GM21360 (cell line): Measurements from ENCODE around the gene FKBP9.
"Not testable (repeated sequence)": the region's sequence is repeated elsewhere in the genome, so short reads cannot be mapped to it uniquely, and the experiment has no call there.

ENCODE experiments used
- ATAC-seq: cut with Tn5 transposase; IDR thresholded peaks from one replicate; pipeline ENCODE4 v1.9.1; 2021; ENCODE audit warnings: mild to moderate bottlenecking, moderate library complexity; ENCODE audit not compliant: unreplicated experiment

FKBP9 gene

DNA sequence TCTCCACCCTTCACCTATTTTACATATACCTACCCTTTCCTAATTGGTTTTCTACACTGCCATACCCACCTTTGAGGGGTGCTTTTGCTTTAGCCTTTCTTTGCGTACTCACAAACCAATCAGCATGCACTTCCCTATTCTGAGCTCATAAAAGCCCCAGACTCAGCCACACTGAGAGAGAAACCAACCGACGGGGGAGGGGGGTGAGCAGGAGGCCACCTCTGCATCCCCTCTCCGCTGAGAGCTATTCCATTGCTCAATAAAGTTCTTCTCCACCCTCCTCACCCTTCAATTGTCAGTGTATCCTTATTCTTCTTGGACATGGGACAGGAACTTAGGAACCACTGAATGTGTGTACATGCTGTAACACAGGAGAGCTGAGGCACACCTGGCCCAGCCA lies 9.0 kb upstream of the FKBP9 start:
- no peak for ATAC-seq

DNA sequence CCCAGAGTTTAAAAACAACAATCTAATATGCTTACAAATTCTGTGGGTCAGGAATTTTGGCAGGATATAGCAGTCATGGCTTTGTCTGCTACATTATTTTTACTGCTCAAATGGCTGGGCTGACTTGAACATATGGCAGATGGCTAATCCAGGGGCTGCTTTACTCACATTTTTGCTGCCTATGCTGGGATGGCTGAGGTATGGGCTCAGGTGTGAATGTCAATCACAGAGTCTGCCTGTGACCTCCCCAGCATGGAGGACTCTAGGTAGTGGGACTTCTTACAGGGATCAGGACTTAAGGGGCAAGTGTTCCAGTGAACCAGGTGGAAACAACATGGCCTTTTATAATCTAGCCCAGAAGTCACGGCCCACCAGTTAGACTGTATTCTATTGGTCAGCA lies 4.4 kb upstream of the FKBP9 start:
- no peak for ATAC-seq

DNA sequence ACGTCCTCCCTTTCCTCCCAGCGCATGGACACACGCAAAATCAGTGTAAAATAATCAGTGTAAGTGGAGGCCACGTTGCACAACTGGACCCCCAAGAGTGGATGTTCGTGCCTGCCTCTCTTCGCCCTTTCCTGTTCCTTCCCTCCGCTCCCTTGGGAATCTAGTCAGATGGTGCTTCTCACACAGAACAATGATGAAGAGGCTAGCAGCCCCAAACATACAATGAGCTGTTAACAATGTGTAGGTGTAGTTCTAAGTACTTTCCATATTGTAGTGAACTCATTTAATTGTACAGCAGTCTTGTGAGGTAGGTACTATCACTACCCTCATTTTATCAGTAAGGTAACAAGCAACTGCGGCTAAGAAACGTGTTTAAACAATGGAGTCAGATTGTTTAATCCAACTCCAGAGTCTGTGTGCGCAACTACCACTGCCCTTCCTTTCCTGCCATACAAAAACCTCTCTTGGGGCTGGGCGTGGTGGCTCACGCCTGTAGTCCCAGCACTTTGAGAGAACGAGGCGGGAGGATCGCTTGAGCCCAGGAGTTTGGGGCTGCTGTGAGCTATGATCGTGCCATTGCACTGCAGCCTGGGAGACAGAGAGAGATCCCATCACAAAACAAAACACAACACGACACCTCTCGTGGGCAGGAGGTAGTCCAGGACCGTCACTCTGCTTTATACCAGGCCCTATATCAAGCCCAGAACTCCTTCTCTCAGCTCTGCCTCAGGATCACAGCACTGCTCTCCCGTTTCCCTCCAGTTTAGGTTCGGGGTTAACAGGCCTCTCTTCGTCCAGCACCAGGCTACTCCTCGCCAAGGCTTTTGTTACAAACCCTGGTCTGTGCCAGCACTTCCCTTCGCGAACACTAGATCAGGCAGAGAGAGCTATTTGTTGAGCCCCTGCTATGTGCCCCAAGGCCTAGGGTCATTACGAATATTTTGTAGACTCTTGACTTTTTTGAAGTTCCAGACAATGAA lies 1.1 kb downstream of the FKBP9 start:
- ATAC-seq: no peak

DNA sequence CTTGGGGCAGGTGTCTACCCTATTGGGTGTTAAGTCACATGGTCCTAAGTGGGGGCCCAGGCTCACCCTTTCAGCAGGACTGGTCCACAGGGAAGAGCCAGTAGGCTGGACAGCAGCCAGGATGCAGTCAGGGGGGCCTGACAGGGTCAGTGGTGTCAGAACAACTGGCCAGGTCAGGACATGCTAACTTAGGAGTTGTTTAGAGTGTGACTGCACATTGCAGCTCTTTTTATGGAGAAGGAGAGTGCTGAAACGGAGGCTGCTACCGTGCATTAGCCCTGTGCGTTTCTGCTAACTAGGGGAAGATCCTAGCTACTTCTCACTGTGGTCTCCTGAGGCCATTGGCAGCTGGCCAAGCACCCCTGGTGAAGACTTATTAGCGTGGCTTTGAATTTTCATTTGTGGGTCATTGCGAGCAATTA lies 6.7 kb downstream of the FKBP9 start:
- ATAC-seq: not testable (repeated sequence)

DNA sequence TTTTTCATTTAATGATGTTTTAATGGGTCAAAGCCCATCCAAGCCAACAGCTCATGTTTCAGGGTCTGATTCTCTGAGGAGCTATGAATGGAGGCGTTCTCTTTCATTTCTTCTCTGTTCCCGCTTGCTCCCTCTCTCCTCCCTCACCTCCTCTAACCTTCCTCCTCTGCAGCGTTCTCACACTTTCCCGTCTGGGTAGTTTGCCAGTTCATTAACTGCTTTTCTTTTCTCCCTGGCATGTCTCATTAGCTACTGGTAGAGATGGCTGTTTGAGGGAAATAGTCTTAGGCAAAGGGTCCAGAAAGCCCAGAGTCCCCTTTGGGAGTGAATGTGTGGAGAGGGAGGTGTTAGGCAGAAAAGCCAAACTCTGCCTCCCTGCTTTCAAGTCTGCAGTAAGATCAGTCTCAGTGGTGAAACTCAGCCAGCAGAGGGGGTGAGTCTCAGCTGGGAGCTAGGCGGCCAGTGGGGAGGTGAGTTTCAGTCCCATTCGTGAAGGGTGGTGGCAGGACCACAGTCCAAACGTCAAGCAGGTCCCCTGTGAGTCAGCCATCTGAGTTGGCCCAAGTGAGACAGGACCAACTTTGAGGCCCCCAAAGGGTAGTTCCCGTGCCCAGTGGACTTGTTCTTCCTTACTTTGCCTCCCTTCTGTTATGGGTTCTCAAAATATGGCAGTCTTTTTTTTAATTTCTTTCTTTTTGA lies 7.4 kb downstream of the FKBP9 start:
- ATAC-seq: peak; percentile 92

DNA sequence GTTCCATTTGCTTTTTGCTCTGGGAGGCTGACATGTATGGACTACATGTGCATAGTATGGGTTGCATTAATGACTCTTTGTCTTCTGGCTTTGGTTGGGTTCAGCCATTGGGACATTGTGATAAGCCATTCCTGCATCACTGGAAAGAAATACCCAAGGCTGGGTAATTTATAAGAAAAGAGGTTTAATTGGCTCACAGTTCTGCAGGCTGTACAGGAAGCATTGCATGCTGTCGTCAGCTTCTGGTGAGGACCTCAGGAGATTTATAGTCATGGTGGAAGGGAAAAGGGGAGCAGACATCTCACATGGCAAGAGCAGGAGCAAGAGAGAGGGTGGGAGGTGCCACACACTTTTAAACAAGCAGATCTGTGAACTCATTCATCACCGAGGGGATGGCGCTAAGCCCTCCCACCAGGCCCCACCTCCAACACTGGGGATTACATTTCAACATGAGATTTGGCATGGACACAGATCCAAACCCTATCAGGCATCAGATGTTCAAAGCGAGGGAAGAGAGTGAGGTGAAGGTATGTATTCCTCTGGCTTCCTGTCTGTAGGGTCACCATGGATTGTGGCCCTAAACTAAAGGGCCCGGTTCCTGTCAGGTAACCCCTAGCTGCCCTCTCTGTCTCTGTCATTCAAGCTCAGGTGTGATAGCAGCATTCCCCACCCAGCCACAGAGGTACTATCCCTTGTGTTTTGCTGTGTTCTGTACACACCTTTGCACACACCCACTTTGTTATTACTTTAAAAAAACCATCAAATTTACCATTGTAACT lies 9.4 kb downstream of the FKBP9 start:
- ATAC-seq: not testable (repeated sequence)

DNA sequence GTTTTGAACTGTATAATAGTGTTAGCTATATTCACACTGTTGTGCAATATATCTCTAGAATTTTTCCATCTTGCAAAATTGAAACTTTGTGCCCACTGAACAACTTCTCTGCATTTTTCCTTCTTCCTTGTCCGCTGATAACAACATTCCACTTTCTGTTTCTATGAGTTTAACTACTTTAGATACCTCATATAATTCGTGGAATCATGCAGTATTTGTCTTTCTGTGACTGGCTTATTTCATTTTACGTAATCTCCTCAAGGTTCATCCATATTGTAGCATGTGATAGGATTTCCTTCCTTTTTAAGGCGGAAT lies 10.0 kb downstream of the FKBP9 start:
- not testable (repeated sequence) for ATAC-seq

DNA sequence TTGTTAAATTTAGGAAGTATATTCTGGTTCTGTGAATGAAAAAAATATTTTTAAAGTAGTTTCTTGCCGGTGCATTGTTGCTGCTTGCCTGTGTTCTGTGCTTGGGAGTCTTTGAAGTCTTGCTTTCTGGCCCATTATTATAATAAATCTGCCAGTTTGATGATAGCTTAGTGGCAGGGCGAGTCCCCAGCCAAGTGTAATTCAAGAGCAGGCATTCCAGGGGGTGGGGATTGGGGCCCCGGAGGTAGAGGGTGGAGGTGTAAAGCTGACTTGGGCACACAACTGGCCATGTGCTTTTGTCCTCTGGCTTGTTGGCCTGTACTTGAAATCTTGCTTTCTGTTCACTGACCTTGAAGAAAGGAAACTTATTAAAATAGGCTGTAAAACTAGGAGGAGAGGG lies 14.7 kb downstream of the FKBP9 start:
- ATAC-seq: not testable (repeated sequence)

DNA sequence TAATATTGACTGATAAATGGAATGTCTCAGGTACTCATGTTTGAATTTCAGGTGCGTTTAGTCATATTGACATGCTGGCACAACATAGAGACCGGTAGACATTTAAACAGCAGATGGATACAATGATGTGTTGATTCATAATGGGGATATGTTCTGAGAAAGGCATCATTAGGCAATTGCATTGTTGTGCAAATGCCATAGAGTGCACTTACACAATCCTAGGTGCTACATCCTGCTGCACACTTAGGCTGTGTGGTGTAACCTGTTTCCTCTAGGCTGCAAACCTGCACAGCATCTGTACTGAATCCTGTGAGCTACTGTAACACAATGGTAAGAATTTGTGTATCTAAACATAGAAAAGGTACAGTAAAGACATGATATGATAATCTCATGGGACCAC lies 19.9 kb downstream of the FKBP9 start:
- not testable (repeated sequence) for ATAC-seq

DNA sequence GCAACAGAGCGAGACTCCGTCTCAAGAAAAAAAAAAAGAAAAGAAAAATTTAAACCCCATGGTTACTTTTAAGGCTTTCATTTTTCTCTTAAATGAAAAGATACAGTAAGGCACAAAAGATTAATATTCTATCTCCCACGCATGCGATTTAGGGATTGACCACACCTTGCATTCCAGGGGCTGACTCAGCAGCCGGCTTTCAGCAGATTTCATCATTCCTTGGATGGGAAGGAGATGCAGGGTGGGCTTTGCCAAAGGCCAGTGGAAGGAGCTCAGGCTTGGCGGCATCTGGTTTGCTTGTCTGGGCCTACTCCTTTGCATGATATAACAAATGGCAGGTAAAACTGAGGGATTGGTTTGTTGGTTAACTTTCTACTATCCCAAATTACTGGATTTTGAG lies 22.0 kb downstream of the FKBP9 start:
- ATAC-seq: not testable (repeated sequence)

DNA sequence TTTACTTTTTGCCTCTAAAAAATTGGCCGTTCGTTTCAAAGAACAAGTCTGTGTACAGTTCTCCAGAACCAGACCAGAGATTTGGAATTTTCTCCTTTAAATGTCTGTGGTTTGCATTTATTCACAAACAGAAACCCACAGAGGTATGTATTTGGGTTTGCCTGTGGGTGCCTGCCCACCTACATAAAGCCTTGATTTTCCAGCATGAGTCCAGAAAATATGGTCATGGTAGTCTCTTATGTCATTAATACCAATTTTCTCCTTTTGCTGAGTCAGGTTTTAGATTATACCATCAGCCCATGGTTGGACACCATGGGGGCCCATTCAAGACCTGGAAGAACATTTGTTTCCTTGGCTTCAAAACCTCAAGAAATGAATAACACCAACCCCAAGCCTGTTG lies 22.7 kb downstream of the FKBP9 start:
- ATAC-seq: not testable (repeated sequence)

DNA sequence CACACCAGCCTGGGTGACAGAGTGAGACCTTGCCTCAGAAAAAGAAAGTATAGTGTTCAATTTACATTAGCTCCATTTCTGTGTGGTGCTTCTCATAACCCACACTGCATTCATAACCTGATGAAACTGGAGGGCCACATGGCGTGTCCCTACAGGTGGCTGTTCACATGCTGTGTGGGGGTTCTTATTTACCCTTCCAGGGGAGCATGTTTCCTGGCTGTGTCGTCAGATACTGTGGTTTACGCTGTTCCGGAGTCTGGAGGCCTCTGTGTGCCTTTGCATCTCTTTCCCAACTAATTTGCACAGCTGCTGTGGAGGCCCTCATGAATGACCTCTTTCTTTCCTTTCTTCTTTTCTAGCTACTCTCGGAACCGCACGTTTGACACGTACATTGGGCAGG lies 30.9 kb downstream of the FKBP9 start:
- peak; percentile 85 for ATAC-seq

DNA sequence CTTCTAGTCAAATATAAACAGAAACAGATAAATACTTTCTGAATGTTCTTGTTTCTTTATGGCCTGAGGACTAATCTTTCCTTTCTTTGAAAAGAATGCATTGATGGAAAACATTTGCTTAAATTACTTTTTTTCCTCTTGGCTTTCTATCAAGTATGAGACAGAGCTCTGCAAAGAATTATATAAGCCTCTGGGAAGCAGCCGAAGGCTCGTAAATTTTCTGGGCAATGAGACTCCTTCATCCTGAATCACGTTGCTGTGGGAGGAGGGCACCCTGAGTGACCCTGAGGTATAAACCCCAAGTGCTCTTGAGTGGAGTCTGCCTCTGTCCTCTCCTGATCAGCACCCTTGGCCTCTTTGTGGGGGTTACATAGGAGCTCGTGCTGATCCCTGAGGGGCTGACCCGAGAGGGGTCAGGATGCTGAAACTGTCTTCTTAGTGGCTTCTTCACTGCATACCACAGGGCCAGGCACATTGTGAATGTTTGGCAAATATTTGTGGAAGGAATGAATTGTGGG lies 33.9 kb downstream of the FKBP9 start:
- not testable (repeated sequence) for ATAC-seq

DNA sequence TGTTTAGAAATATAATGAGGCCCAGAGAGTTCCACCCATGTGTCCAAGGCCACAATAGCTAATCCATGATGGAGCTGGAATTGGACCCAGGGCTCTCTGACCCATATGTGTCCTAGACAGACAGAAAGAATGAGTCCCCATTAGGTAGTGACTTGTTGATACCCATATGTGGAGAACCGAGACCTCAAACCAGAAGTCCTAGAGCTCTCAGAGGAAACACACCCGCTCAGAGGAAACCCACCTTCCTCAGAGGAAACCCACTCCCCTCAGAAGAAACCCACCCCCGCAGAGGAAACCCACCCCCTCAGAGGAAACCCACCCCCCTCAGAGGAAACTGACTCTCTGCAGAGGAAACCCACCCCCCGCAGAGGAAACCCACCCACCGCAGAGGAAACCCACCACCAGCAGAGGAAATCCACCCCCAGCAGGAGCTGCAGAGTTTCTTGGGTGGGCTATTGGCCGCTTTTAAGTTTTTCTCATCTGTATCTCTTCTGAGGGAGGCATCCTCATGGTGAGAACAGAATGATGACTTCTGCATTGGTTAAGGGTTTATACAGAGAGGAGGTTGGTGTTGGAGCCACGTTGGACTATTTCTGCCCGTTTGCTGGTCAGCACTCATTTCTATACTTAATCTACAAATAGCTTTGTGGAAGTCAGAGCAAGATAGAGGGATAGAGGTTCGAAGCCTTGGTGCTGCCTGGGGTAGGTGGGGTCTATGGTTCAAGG lies 34.9 kb downstream of the FKBP9 start:
- ATAC-seq: not testable (repeated sequence)

DNA sequence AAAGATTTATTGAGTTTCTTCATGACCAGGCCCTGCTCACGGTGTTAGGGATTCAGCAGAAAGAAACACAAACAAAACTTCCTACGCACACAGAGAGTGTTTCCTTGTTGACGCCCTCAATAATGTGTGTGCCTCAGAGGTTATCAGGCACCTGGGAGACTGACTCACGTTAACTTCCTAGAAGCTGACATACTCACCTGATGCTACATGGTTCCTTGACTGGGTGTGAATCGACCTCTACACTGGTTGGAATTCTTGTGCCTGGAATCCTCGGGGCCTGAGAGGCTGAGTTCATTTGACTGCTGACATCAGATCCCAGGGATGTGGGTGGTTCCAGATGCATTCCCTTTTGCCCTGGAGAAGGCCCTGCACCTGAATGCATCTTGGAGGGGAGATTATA lies 35.5 kb downstream of the FKBP9 start:
- not testable (repeated sequence) for ATAC-seq

DNA sequence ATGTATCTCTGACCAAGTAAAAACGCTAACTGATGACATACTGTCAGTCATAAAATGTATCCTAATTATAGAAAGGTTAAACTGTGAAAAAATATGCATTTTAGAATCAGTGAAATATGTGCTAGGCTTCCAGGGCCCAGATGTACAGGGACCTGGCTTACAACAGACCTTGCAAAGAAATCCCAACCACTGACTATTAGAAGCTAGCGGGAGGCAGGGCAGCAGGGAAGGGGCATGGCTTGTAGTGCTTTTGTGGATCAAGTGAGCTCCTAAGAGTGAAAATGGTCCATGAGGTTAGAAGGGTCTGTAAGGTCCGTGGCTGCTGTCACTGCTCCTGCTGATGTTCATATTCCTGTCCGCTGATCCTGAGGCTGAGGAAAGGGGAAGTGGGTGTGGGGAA lies 40.7 kb downstream of the FKBP9 start:
- not testable (repeated sequence) for ATAC-seq

DNA sequence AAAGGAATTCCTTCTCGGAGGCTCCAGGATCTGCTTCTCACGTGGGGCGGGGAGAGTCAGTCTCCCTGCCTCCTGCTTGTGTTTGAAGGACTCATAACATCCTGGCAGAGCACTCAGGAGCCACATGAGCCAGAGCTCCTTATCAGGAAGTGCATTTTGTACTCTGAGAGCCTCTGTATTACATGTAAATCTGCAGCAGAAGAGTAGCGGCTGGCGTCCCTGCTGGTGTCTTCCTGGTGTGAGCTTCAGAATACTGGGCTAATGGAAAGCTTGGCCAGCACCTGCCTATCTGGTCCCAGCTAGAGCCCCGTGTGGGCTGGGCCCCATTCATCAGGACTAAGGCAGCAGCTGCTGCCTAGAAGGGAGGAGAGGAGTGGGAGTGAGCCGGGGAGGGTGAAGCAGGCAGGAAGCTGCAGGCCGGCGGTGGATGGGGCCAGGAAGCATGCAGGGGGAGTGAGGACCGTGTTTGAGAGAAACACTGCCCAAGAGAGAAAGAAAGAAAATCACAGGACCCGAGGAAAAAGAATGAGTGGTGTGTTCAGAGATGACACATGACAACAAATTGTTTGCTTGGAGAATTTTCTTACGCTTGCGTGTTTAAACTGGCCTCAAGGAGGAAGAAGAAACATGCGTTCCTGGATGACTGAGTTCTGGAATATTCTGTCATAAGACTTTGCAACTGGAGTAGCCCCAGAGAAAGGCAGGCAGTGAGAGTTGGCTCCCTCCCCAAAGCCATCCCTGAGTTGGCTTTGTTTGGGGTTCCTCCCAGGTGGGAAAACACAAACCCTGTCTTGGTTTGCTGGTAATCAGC lies 41.3 kb downstream of the FKBP9 start:
- ATAC-seq: not testable (repeated sequence)

DNA sequence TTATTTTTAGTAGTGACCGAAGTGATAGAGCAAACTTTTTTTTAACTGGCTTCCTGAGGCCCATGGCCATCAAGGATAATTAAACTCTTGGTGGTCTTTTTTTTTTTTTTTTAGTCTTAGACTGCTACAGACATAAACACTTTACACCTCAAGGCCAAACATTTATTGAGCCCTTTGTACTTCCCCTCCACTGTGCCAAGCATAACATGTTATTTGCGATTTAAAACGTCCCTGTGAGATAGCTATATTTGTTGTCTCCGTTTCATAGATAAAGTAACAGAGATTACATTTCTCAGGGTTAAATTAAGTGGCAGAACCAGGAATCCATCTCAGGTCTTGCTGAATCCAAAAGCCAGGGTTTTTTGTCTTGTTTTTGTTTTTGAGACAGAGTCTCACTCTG lies 42.1 kb downstream of the FKBP9 start:
- not testable (repeated sequence) for ATAC-seq

DNA sequence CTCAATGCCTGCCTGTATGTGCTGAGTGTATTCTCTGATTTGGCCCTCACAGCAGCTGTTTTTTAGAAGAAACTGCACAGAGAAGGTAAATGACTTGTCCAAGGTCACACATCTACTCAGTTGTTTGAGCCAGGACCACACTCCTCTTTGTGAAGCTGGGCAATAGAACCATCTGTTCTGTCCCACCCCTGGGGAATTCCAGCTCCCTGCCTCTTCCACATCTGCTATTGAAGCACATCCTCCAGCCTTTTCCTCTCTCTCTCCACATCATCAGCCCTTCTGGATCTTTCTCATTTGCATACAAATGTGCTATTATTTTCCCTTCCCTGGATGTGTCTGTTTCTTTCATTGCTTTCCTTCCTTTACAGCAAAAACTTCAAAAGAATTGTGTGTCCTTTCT lies 45.9 kb downstream of the FKBP9 start:
- ATAC-seq: not testable (repeated sequence)
